Measurements from ENCODE around the gene DNAJC4.
"Not testable (repeated sequence)": the region's sequence is repeated elsewhere in the genome, so short reads cannot be mapped to it uniquely, and the experiment has no call there.

Gene DNAJC4

DNA sequence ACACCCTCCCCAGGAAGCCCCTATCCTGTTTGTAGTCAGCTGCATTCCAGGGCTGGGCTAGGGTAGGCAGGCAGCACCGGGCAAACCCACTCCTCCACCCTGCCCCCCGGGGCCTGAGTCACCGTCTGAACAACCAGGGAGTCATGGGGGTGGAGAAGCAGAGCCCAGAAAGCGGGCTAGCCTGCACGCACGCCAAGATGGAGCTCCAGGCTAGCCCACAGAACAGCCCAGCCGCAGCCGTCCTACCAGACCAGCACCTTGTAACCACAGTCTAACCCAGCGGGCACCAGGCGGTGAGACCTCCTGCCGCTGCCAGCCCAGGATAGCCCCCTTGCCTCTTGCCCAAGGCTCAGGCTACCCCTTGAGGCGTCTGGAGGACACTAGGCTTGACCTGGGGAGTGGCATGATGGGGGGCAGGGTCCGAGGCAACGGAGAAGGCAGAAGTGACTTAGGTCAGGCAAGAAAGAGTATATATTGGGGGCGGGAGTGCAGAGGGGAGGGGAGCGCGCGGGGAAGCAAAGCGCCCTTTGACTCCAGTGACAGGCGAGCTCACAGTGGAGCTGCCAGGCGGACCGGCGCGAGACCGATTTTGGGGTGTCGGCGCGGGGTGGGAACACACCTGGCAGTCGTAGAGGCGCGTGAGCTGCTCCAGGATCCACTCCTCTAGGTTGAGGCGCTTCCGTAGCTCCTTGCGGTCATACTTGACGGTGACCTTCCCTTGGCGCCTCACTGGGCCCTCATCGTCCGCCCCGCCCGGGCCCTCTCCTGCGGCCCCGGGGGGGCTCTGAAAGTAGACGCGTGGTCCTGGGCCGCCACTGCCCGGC lies 15.7 kb downstream of the DNAJC4 start:
- no peak for DNase-seq (ENCODE audit: low spot score)

DNA sequence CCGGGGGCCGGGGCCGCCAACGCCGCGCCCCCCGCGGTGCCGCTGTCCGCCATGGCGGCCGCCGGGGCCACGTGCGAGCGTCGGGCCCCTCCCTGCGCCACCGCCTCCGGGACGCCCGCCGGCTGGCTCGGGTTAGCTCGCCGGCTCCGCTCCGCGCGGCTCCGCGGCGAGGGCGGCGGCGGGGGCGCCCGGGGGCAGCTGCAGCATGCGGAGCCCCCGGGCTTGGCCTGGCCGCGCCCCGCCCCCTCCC lies 16.2 kb downstream of the DNAJC4 start:
- not testable (repeated sequence) for DNase-seq (ENCODE audit: low spot score)

DNA sequence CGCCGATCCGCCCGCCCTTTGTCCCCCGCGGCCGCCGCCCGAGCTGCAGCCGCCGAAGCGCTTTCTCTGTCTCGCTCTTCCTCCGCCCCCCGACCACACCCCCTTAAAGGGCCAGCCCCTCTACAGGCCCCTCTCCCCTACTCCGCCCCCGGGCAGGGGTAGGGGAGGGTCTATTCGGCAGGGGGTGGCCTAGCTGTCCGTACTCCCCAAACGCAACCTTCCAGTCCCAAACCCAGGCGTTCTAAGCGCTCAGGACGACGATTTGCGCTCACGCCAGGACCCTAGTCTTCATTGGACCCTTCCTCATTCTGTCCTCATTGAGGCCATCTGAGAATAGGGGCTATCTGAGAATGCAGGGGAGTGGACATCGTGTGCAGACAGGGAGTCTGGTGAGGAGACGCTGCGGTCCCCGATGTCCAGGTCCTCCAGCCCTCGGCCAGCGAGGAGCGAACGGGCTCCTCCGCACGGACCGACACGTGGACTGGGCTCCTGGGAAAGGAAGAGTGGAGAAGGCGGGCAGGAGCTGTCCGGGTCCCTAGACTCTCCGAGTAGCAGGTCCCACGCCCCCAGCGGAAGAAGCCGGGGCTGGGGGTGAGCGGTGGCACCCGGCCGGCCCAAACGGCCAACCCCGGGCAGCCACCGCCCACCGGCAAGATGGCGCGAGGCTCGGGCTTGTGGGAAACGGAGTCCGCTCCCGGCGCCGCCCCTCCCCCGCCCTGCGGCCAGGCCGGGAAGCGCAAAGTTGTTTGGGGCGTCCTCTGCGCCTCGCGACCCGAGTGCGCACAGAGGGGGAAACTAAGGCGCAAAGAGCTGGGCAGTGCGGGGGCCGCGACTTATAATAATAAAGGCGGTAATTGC lies 16.8 kb downstream of the DNAJC4 start, which contains the start of gene PPP1R14B:
Gene PPP1R14B, minus strand, starts transcription at position 73 of the 858 bp plus-strand sequence. CDS start 270 bp downstream, outside the sequence.
- DNase-seq (ENCODE audit: low spot score): peak; percentile 78

DNA sequence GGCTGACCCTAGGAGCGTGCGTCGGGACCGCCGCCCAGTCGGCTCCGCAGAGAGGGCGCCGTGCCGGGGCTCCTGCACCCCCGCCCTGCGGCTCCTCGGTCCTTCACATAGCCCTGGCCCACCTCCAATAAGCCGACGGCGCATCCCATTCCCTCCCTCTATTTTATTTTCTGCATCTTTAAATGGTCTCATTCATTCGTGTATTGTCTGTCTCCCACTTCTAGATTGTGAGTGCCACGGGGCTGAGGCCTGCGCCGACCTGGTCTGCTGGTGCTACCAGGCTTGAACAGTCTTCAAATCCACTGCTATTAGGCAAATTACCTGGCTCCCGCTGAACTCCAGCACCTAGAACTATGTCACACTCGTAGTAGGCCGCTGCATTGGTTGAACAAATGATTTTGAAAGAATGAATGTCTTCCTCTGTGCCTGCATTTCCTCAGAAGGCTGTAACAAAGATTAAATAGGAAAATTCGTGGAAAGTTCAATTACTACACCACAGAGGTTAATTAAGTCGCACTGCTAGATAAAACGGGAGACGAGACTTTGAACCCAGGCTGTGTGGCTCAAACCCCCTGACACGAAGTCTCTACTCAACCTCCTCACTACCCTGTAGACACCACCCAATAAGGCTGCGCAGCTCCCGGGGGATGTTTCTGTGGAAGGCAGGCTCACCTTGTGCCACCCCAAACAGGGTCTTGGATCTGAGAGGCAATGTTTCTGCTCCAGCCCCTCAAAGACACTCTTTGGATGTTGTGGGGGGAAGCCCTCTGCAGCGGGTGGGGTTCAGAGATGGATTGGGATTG lies 17.6 kb downstream of the DNAJC4 start:
- no peak for DNase-seq (ENCODE audit: low spot score)

DNA sequence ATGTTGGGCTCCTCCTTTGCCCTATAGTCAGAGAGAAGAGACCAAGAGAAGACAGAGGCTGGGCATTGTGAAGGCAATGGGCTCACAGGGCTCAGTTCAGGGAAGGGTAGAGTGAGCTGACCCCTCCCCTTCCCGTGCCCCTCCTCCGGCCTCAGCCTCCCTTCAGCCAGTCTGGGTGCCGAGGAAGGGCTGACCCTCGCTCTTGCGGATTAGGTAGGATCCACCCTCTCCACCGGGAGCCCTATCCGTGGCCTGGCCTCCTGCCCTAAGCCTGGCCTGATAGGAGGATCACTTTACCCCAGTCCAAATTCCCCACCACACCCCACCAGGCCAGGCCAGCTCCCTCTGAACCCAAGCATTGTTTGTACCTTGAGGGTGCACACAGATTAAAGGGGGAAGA lies 18.2 kb downstream of the DNAJC4 start:
- no peak for DNase-seq (ENCODE audit: low spot score)

DNA sequence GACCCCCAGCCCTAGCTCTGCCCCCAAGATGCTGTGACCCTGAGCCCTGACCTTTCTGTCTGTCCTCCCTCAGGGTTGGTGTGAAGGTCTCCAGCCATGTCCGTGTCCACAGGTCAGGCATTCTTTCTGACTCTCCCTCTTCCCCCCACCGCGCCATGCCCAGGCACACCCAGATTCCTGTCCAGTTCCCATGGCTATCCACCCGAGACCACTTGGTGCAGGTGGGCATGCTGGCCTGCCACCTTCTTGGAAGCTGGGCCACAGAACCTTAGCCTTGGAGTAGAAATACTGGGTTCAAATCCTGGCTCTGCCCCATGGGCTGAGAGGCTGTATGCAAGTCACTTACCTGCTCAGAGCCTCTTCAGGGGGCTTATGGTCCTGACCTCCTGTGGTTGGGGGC lies 18.7 kb downstream of the DNAJC4 start:
- DNase-seq (ENCODE audit: low spot score): no peak

DNA sequence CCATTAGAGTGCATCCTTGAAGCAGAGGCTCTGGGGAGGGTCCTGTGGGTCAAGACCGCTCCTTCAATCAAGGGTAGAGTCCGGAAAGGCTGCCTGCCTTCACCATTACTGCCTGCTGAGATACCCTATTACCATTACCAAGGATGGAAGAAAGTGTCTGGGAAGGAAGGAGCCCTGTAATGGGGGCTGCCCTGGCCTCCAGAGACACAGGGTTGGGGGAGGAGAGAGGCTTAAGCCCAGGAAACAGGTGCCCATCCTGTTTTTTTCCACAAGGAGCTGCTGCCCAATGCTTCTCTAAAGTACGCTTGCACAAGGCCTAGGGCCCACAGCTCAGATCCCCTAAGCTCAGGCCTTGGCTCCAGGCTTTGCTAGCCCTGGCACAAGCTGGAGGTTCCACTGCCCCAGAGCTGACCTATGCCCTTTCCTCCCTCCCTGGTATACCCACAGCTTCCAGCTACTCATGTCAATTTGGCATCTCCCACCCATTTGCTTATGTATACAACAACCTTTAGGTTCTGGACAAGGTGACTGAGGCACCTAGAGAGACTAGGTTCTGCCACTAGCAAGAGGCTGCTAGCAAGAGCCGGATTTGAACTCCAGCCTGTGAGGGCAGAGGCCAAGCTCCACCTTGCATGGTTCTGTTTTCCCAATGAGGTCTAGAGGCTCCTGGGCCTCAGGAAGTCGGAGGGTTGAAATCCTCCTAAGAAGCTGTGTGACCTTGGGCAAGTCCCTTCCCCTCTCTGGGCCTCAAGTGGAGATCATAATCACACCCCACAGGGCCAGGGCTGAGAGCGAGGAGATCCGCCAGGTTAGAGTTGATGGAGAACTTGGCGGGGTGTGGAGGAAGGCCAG lies 19.4 kb downstream of the DNAJC4 start:
- DNase-seq (ENCODE audit: low spot score): no peak

DNA sequence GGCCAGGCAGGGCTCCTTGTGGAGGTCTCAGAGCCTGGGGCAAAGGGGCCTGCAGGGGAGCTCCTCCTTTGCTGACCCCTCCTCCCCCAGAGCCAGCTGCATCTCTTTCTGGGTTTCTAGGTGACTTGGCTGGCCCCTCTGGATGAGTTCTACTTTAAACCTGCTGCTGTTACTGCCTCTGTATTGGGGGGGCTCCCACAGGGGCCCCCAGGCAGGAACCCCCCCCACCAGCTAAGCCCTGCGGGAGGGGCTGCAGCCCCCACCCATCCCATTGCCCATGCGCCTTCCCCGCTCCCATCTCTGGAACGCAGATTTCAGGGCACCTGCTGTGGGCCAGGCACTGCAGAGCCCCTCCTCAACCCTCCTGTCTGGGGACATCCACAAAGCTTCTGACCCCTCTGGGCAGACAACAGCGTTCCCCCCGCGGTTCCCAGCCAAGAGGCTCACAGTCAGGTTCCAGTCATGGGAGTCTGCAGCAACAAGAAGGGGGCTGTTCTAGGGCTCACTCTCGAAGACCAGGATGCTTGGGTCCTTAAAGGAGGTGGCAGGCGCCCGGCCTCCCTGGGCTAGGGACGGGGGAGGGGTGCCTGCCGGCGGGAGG lies 20.2 kb downstream of the DNAJC4 start:
- no peak for DNase-seq (ENCODE audit: low spot score)

DNA sequence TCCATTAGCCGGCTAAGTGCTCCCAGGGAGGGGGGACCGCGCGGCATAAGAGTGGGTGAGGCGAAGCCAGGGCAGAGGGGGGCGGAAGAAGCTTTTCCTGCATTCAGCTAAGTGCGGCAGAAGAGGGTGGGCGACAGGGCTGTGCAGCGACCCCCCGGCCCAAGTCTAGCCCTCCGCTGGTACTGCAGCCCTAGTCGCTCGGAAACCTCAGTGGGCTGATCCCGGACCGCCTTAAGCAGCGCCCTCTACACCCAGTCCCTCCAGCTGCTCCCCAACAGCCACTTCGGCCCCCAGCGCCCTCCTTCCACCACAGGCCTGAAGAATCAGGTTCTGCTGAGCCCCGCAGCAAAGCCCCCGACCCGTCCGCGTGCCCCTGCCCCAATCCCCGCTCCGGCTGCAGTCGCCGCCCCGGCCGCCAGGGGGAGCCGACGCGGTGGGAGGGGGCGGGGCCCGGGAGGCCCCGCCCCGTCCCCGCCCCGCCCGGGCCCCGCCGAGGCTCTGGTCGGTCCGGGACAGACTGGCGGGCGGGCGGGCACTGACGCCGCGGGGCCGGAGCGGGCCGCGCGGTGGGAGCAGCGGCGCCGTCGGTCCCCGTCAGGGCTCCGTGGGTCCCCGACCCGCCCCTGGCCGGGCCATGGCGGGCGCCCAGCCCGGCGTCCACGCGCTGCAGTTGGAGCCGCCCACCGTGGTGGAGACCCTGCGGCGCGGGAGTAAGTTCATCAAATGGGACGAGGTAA lies 20.8 kb downstream of the DNAJC4 start, which contains the start of gene PLCB3:
Gene PLCB3, plus strand, starts transcription at position 515 of the 737 bp plus-strand sequence. Its CDS starts 120 bp downstream, at position 635.
- DNase-seq (ENCODE audit: low spot score): no peak

DNA sequence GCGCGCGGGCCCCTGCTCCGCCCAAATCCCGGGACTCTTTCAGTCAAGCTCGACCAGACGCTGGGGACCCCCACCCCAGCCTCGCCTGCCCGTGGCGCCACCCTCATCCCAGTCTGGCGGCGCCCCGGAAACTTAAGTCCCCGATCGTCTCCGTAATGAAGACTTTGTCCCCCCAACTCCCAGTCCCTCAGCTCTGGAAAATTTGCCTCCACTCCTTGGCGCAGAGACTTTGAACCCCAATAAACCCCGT lies 21.3 kb downstream of the DNAJC4 start:
- no peak for DNase-seq (ENCODE audit: low spot score)

DNA sequence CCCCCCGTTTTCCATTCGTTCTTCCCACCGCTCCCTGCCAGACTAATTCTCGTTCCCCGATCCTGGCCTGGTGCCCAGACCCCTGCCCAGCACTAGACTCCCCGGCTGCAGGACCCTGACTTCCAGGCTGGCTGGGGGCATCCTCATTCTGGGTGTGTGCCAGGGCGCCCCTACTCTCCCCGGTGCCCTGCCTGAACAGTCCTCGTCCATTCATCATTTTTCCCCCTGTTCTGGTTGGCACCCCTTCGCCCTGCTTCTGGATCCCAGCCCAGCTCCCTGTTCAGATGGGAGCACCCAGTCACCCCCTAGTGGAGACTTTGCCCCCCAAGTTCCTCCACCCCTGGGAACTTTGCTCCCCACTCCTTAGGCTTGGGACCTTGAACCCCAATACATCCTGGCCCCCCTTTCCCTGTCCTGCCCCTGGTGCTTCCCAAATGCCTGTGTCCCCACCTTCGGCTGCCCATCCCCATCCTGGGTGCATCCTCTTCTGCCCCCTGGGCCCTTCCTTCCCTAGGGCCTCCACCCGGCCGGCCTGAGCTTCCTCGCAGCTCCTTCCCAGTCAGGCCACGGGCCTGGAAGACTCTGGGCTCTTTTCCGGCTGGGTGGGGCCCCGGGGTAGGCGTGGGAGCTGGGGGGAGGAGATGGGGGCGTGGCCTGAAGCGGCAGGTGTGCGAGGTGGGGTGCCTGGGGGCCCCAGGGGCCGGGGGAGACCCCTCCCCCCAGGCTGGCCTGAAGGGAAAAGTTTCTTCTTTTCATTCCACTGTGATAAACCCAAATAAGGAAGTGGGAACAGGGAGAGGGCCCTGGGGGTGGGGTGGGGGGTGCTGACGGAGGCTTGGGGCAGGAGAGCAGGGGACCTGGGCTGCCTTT lies 21.9 kb downstream of the DNAJC4 start:
- no peak for DNase-seq (ENCODE audit: low spot score)

DNA sequence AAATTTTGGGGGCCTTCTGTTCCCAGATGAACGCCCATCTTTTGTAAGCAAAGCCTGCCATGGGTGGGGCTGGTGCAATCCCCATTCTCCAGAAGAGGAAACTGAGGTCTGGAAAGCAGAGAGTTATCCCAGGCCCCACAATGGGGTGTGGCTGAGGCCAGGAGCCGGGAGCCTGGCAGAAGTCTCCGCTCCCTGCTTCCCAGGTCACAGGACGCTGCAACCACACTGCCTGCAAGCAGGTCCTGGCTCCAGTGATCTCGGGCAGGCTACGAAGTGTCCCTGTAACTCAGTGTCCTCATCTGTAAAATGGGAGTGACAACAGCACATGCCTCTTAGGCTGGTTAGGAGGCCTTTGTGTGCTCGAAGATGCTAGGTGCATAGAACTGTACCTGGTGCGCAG lies 22.7 kb downstream of the DNAJC4 start:
- no peak for DNase-seq (ENCODE audit: low spot score)

DNA sequence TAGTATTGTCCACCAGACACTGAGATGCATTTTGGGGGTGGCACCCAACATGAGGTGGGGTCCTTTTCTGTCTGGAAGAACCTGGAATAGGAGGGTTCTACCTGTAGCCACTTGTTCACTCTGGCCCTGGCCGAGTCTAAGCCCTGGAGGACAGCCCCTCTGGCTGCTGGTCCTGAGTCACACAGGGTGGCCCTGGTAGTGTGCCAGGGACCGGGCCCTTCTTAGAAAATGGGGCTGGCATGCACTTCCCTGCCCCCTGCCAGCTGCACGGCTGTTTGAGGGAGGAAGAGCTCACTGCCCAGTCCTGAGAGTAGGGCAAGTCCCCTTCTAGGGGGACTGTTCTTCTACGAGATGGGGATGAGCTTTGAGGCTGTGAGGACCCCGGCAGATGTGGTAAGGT lies 23.1 kb downstream of the DNAJC4 start:
- DNase-seq (ENCODE audit: low spot score): no peak

DNA sequence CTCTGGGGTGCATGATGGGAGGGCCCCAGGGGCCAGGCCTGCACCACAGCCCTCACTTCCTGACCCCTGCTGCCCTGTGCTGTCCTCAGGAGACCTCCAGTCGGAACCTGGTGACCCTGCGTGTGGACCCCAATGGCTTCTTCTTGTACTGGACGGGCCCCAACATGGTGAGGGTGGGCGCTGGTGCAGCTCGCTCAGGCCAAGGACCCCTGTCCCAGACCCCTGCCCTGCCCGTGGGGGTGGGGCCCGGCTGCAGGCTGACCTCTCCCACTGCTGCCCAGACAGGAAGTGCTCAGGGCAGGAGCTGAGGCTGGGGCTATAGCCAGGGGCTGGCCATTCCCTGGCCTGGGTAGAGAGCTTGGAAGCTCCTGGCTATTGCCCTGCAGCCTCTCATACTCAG lies 24.0 kb downstream of the DNAJC4 start:
- DNase-seq (ENCODE audit: low spot score): no peak

DNA sequence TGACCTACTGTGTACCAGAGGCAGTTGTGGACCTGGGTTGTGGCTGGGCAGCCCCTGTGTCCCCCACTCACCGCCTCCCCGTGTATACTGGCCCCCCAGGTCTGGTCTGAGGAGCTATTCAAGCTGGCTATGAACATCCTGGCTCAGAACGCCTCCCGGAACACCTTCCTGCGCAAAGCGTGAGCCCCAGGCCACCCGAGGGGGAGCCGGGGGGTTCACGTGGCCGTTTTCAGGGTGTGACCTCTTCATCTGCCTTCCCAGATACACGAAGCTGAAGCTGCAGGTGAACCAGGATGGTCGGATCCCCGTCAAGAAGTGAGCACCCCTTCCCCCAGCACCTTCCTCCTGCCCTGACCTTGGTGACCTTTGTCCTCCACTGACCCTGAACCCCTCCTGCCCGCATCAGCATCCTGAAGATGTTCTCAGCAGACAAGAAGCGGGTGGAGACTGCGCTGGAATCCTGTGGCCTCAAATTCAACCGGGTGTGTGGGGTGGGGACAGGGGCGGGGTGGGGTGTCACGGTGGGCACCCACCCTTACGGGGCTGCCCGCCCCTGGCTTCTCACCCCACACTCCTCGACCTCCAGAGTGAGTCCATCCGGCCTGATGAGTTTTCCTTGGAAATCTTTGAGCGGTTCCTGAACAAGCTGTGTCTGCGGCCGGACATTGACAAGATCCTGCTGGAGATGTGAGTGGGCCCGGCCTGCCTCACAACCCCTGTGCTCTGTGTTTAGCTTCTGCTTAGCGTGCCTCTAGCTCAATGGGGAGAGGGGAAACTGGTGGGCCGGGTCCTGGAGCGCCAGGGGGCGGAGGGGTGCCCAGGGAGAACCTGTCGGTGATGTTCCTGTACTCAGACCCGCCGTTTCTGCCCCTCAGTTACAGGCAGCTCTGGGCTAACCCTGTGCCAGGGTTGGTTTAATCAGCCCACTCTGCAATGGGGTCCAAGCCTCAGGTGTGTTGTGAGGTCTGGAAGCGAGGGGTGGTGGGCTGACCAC lies 25.1 kb downstream of the DNAJC4 start:
- no peak for DNase-seq (ENCODE audit: low spot score)

DNA sequence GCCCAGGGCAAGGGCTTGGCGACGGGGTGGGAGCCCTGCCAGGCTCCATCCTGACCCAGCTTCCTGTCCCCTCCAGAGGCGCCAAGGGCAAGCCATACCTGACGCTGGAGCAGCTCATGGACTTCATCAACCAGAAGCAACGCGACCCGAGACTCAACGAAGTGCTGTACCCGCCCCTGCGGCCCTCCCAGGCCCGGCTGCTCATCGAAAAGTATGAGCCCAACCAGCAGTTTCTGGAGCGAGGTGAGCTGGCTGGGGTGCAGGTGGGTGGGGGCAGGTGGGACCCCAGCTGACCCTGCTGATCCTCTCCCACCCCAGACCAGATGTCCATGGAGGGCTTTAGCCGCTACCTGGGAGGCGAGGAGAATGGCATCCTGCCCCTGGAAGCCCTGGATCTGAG lies 26.0 kb downstream of the DNAJC4 start:
- DNase-seq (ENCODE audit: low spot score): no peak

DNA sequence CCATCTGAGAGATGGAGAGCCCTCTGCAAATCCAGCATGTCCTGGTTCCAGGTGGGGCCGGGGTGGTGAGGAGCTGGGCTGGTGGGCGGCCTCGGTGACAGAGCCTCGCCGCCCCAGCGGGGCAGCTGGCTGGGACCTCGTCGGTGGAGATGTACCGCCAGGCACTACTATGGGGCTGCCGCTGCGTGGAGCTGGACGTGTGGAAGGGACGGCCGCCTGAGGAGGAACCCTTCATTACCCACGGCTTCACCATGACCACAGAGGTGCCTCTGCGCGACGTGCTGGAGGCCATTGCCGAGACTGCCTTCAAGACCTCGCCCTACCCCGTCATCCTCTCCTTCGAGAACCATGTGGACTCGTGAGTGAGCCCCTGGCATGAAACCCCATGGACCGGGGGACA lies 28.0 kb downstream of the DNAJC4 start:
- no peak for DNase-seq (ENCODE audit: low spot score)

DNA sequence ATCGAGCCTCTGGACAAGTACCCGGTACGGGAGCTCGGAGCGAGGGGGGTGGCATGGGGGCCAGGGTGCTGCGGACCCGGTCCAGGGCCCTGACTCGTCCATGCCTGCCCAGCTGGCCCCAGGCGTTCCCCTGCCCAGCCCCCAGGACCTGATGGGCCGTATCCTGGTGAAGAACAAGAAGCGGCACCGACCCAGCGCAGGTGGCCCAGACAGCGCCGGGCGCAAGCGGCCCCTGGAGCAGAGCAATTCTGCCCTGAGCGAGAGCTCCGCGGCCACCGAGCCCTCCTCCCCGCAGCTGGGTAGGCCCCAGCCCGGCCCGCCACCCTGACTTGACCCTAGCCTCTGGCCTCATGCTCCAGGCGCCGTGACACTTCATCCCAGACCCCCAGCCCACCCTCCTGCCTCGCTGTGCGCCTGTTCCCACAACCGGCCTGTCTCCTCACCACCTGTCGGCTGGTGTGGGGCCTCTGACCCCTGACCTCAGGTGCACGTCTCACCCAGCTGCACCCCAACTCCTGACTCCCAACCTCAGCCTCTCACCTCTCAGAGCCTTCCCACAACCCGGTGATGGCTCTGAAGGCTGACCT lies 28.7 kb downstream of the DNAJC4 start:
- DNase-seq (ENCODE audit: low spot score): no peak
